Measurements from ENCODE around the gene SV2B.

GRCh38 chr15:91068436-91068835, 31.6 kb upstream of the SV2B start:
- no peak for TF ChIP-seq CTCF (IDR thresholded peaks at IDR 0.05)
- TF ChIP-seq POLR2A (IDR thresholded peaks at IDR 0.05): no peak
- no peak for TF ChIP-seq POLR2AphosphoS5 (IDR thresholded peaks at IDR 0.05)

Measured in stomach (tissue), 4 donors.